MM.1S (cell line): ENCODE measurements around the gene MBP.

Source experiments
- DNase-seq: peaks from one replicate; pipeline ENCODE4 v3.0.0-alpha.2; 2015
- H2AFZ ChIP-seq: fragments of 300-600 bp; sonication (generic); 2 replicates; pipeline ENCODE4 v1.6.0; 2016; ENCODE audit warnings: antibody characterized with exemption, low read length
- H3F3A ChIP-seq: fragments of 300-600 bp; sonication (generic); 2 replicates; pipeline ENCODE4 v1.6.1; 2016; ENCODE audit warnings: mild to moderate bottlenecking, antibody characterized with exemption, low read length, moderate library complexity, mixed read lengths; ENCODE audit not compliant: insufficient read depth
- H3K27ac ChIP-seq: fragments of 300-600 bp; sonication (generic); 2 replicates; pipeline ENCODE4 v1.5.1; 2016; ENCODE audit warnings: mild to moderate bottlenecking, low read length
- H3K27me3 ChIP-seq: fragments of 300-600 bp; sonication (generic); replicated peaks from 2 replicates; pipeline ENCODE4 v1.6.0; 2016; ENCODE audit warnings: low read length; ENCODE audit not compliant: insufficient read depth
- H3K36me3 ChIP-seq: fragments of 300-600 bp; sonication (generic); replicated peaks from 2 replicates; pipeline ENCODE4 v1.6.1; 2016; ENCODE audit warnings: mild to moderate bottlenecking, low read length, mixed read lengths; ENCODE audit not compliant: insufficient read depth
- H3K4me1 ChIP-seq: fragments of 300-600 bp; sonication (generic); 2 replicates; pipeline ENCODE4 v1.6.1; 2016; ENCODE audit warnings: low read length, mixed read lengths
- H3K4me2 ChIP-seq: fragments of 300-600 bp; sonication (generic); 2 replicates; pipeline ENCODE4 v1.6.0; 2016; ENCODE audit warnings: low read depth, low read length
- H3K4me3 ChIP-seq: fragments of 300-600 bp; sonication (generic); 2 replicates; pipeline ENCODE4 v1.5.1; 2016; ENCODE audit warnings: low read length, mixed read lengths
- H3K79me2 ChIP-seq: fragments of 300-600 bp; sonication (generic); 2 replicates; pipeline ENCODE4 v1.6.1; 2016; ENCODE audit warnings: mixed run types, low read length, mixed read lengths
- H3K9ac ChIP-seq: fragments of 300-600 bp; sonication (generic); 2 replicates; pipeline ENCODE4 v1.6.1; 2016; ENCODE audit warnings: low read length, mixed read lengths
- H3K9me2 ChIP-seq: fragments of 300-600 bp; sonication (generic); replicated peaks from 2 replicates; pipeline ENCODE4 v1.6.1; 2016; ENCODE audit warnings: mild to moderate bottlenecking, low read length, mixed read lengths; ENCODE audit not compliant: insufficient read depth
- H3K9me3 ChIP-seq: fragments of 300-600 bp; sonication (generic); replicated peaks from 2 replicates; pipeline ENCODE4 v1.6.1; 2016; ENCODE audit warnings: mild to moderate bottlenecking, low read length, mixed read lengths; ENCODE audit not compliant: insufficient read depth
- H4K20me1 ChIP-seq: fragments of 300-600 bp; sonication (generic); 2 replicates; pipeline ENCODE4 v1.6.1; 2016; ENCODE audit warnings: mild to moderate bottlenecking, low read length, moderate library complexity, mixed read lengths; ENCODE audit not compliant: insufficient read depth
- CTCF ChIP-seq: fragments of 300-600 bp; sonication (generic); IDR thresholded peaks from 2 replicates; pipeline ENCODE4 v1.5.1; 2016; ENCODE audit warnings: antibody characterized with exemption, low read length, mixed read lengths
- EZH2 ChIP-seq: fragments of 300-600 bp; sonication (generic); optimal IDR thresholded peaks from 2 replicates; pipeline ENCODE3; 2017; ENCODE audit warnings: low read depth, mild to moderate bottlenecking, antibody characterized with exemption, low read length, mixed read lengths
- EZH2phosphoT487 ChIP-seq: fragments of 300-600 bp; sonication (generic); IDR thresholded peaks from 2 replicates; pipeline ENCODE4 v1.6.1; 2018; ENCODE audit warnings: antibody characterized with exemption, low read length

The MBP gene

GRCh38 chr18:77051581-77052296 lies 80.8 kb downstream of the MBP start:
- no peaks in the 10 kb centered on the region for H3K9me3 ChIP-seq
- no peaks in the 10 kb centered on the region for H3K9me2 ChIP-seq
- H3K79me2 ChIP-seq: no peaks in the 10 kb centered on the region
- H3K27me3 ChIP-seq: no peaks in the 10 kb centered on the region
- DNase-seq: no peak
- H4K20me1 ChIP-seq: no peaks in the 10 kb centered on the region
- H3K9ac ChIP-seq: no peak overlapping the region
- H2AFZ ChIP-seq: no peak overlapping the region
- TF ChIP-seq CTCF: no peak
- TF ChIP-seq EZH2: no peak
- TF ChIP-seq EZH2phosphoT487: no peak
- H3K4me2 ChIP-seq: no peak overlapping the region
- peaks cover 15% of the 10 kb centered on the region for H3K4me1 ChIP-seq
- H3K27ac ChIP-seq: no peak overlapping the region
- H3F3A ChIP-seq: no peaks in the 10 kb centered on the region
- H3K36me3 ChIP-seq: no peaks in the 10 kb centered on the region
- no peak overlapping the region for H3K4me3 ChIP-seq

GRCh38 chr18:77049938-77050337 lies 82.6 kb downstream of the MBP start:
- DNase-seq: no peak
- Histone ChIP-seq H3F3A (no peaks in the 10 kb centered on the region), H2AFZ (no peak overlapping the region), H3K4me2 (no peak overlapping the region), H3K9me3 (no peaks in the 10 kb centered on the region), H3K27ac (no peak overlapping the region), H3K9me2 (no peaks in the 10 kb centered on the region), H3K9ac (no peak overlapping the region), H3K36me3 (no peaks in the 10 kb centered on the region), H3K79me2 (no peaks in the 10 kb centered on the region), H3K4me1 (peaks cover 7% of the 10 kb centered on the region; the same call in 1 of the 2 replicates), H4K20me1 (no peaks in the 10 kb centered on the region), H3K4me3 (no peak overlapping the region), H3K27me3 (no peaks in the 10 kb centered on the region)
- no peak for TF ChIP-seq EZH2
- TF ChIP-seq EZH2phosphoT487: no peak
- no peak for TF ChIP-seq CTCF

GRCh38 chr18:77047803-77048419 lies 84.7 kb downstream of the MBP start:
- H3K79me2 ChIP-seq: no peaks in the 10 kb centered on the region
- DNase-seq: no peak
- H3K27me3 ChIP-seq: no peaks in the 10 kb centered on the region
- no peaks in the 10 kb centered on the region for H3K9me2 ChIP-seq
- no peaks in the 10 kb centered on the region for H3K36me3 ChIP-seq
- no peak for TF ChIP-seq CTCF
- TF ChIP-seq EZH2phosphoT487: no peak
- TF ChIP-seq EZH2: no peak
- no peak overlapping the region for H3K27ac ChIP-seq
- H2AFZ ChIP-seq: no peak overlapping the region
- H4K20me1 ChIP-seq: no peaks in the 10 kb centered on the region
- H3F3A ChIP-seq: no peaks in the 10 kb centered on the region
- no peaks in the 10 kb centered on the region for H3K9me3 ChIP-seq
- H3K4me2 ChIP-seq: no peak overlapping the region
- H3K9ac ChIP-seq: no peak overlapping the region
- no peaks in the 10 kb centered on the region for H3K4me1 ChIP-seq
- H3K4me3 ChIP-seq: no peak overlapping the region
